KBM-7 (cell line): ENCODE data around the gene MAN1C1.
"Not testable (repeated sequence)": the region's sequence is repeated elsewhere in the genome, so short reads cannot be mapped to it uniquely, and the experiment has no call there.

Source experiments
- DNase-seq: peaks from one replicate; pipeline ENCODE4 v3.0.0-alpha.2; 2015
- in situ Hi-C: fragments of 300-500 bp; cut with MboI; formaldehyde crosslinking; loops from 2 replicates; pipeline ENCODE4 v1.14.3; 2020; ENCODE audit warnings: low sequenced_read_pairs, low pct_unique_long_range_greater_than_20kb, mixed read lengths

The MAN1C1 gene

GRCh38 chr1:25580927-25581326, 35.7 kb upstream of the MAN1C1 start:
- peak; percentile 24 for DNase-seq
- in situ Hi-C loops, result no loop called here

- DNase-seq, result no peak
These were observed 34.8 kb upstream of the MAN1C1 start for GRCh38 chr1:25581764-25582163.

GRCh38 chr1:25583519-25584370, 32.8 kb upstream of the MAN1C1 start:
- no peak for DNase-seq
- in situ Hi-C loops, result no loop called here

More at GRCh38 chr1:25581764-25582163, 34.8 kb upstream of the MAN1C1 start:
- in situ Hi-C loops, result no loop called here

DNA sequence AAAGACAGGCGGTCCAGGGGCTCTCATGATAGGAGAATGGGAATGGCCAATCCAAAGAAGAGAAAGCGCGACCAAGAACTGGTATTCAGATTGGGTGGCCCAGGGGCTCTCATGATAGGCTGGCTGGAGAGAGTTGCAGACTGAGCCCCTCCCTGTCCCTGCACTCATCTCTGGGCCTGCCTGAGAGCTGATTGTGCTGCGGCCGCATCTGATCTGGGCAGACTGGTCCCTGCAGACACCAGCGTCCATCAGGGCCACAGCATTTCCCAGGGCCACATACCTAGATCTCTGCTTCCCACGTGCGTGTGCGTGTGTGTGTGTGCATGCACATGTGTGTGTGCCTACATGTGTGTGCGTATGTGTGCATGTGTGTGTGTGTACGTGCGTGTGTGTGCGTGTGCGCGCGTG, 30.4 kb upstream of the MAN1C1 start:
- no peak for DNase-seq
- in situ Hi-C loops, result no loop called here

DNA sequence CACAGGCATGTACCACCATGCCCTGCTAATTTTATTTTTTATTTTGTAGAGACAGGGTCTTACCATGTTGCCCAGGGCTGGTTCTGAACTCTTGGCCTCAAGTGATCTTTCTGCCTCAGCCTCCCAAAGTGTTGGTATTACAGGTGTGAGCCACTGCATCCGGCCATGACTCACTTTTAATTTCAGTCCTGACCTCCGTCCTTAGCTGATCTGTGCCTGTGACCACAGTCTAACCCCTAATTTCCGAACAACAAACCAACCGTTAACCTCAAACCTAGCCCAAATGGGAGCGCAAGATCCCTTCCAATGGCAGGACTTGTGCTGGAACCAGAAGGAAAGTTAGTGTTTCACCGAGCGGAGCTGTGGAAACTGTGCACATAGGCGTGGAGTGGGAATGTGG, 29.3 kb upstream of the MAN1C1 start:
- DNase-seq, result no peak
- in situ Hi-C loops, result no loop called here

DNA sequence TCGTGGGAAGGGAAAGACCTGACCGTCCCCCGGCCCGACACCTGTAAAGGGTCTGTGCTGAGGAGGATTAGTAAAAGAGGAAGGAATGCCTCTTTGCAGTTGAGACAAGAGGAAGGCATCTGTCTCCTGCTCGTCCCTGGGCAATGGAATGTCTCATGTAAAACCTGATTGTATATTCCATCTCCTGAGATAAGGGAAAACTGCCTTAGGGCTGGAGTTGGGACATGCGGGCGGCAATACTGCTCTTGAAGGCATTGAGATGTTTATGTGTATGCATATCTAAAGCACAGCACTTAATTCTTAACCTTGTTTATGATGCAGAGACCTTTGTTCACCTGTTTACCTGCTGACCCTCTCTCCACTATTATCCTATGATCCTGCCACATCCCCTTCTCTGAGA, 28.4 kb upstream of the MAN1C1 start:
- in situ Hi-C loops, DNase-seq: not testable (repeated sequence)

- in situ Hi-C loops, DNase-seq: not testable (repeated sequence)
These were observed 27.8 kb upstream of the MAN1C1 start for GRCh38 chr1:25588786-25589185.

DNA sequence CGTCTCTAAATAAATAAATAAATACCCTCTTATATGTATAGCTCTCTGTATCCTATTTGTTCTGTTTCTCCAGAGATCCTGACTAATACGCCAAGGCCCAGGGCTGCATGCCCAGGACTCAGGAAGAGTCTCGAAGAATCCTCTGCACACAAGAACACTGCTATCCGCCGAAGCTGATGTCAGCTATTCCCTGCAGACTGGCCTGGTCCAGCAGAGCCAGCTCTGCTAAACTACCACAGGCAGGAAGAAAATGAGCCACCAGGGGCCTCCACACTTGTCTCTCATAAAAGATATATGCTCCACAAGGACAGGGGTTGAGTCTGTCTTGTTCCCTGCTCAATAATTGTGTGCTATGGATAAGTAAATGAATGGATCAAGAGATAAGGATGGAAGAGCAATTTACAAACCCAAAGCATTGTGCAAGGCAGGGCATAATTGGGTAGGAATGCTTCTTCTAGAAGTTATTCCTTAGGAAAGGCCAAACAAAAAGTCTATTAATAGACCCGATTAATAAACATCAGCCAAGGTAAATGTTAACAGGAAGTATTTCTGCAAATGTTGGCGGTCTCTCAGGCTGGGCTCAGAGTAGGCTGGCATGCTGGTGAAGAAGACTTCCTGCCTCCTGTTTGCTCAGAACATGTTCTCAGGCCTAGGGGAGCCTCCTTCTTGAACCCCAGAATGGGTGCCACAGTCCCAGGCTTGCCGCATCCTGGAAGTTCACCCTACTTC, 26.3 kb upstream of the MAN1C1 start:
- no peak for DNase-seq
- in situ Hi-C loops, result no loop called here

GRCh38 chr1:25593861-25594260, 22.7 kb upstream of the MAN1C1 start:
- DNase-seq, result no peak
- in situ Hi-C loops, result no loop called here

- in situ Hi-C loops, result no loop called here
- no peak for DNase-seq
These were observed 21.6 kb upstream of the MAN1C1 start for GRCh38 chr1:25594971-25595370.

GRCh38 chr1:25596641-25597040, 19.9 kb upstream of the MAN1C1 start:
- in situ Hi-C loops, DNase-seq: not testable (repeated sequence)

DNA sequence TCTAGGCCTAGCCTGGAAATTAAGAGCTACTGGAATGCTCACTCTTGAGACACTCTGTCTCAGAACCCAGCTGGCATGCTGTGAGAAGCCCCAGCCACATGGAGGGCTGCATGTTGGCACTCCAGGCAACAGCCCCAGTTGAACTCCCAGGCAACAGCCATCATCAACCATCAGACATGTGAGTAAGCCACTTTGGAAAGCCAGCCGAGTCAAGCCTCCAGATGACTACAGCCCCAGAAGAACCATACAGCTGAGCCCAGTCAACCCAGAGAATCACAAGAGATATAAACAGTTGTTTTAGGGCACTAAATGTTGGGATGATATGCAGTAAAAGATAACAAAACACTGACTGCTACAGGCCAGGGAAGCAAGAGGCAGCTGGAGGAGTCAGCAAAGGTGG, 17.7 kb upstream of the MAN1C1 start:
- DNase-seq, result no peak
- in situ Hi-C loops, result no loop called here

GRCh38 chr1:25599969-25600610, 16.5 kb upstream of the MAN1C1 start:
- no peak for DNase-seq
- in situ Hi-C loops, result no loop called here

DNA sequence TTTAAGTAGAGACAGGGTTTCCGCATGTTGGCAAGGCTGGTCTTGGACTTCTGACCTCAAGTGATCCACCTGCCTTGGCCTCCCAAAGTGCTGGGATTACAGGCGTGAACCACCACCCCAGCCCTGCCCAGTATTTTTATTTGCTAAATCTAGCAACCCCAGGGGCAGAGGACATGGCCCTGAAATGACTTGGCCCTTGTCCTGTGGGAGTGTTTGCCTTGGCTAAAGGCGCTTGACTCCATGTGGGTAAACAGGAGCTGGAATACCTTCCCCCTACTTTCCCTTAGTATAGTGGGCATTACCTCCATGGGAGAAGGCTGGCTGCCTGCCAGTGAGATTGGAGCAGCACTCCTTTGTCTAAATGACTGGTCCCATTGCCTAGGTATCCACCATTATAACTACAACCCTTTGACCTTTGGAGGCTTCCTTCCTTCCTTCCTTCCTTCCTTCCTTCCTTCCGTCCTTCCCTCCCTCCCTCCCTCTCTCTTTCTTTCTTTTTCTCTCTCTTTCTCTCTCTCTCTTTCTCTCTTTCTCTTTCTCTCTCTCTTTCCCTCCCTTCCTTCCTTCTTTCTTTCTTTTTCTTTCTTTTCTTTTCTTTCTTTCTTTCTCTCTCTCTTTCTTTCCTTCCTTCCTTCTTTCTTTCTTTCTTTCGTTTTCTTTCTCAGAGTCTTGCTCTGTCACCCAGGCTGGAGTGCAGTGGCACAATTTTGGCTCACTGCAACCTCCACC, 15.5 kb upstream of the MAN1C1 start:
- in situ Hi-C loops, DNase-seq: not testable (repeated sequence)

- DNase-seq, in situ Hi-C loops: not testable (repeated sequence)
These were observed 12.6 kb upstream of the MAN1C1 start for GRCh38 chr1:25603779-25604538.

DNA sequence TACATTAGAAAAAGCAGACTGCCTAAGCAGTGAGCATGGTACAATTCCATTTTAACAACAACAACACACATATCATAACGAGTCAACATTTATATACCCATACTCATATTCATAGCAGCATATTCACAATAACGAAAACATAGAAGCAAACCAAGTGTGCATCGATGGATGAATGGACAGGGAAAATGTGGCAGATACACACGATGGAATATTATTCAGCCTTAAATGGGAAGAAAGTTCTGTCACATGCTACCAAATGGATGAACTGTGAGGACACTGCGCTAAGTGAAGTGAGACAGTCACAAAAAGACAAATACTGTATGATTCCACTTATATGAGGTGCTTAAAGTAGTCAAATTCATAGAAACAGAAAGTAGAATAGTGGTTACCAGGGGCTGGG, 9.5 kb upstream of the MAN1C1 start:
- no peak for DNase-seq
- in situ Hi-C loops, result no loop called here

- peak; percentile 81 for DNase-seq
- in situ Hi-C loops, result no loop called here
These were observed 8.0 kb upstream of the MAN1C1 start for GRCh38 chr1:25608488-25609178.

DNA sequence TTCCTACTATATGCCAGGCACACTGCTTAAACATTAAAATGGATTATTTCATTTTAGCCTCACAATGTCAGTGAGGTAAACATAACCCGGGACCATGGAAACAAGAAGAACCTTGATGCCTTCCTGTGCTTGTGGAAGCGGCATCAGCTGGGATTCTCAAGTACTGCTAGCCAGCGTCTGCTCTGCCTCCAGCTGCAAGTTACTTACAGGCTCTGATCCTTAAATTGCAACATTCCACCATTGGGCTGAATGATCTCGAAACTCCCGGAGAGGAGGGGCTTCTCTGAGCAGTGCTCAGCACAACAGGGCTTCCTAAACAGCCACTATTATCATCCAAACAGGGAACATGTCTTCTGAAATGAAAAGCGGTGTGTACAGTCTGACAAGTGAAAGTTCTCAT, 6.7 kb upstream of the MAN1C1 start:
- in situ Hi-C loops, result no loop called here
- DNase-seq, result no peak
